A673 (cell line): ENCODE data around the gene PCNX3.

Experiments
- EZH2 ChIP-seq: fragments of 200-600 bp; sonication (generic); IDR thresholded peaks from 2 replicates; pipeline ENCODE4 v1.6.1; 2017; ENCODE audit warnings: borderline replicate concordance, low read depth, mild to moderate bottlenecking, mixed read lengths, antibody characterized with exemption, low read length; ENCODE audit not compliant: poor library complexity, severe bottlenecking
- TF ChIP-seq, protein P1 (sequence below): fragments of 300-800, 200-600 bp; sonication (generic); conservative IDR thresholded peaks from 2 replicates; pipeline ENCODE4 v1.5.1; 2017; ENCODE audit warnings: low read depth, mild to moderate bottlenecking, antibody characterized with exemption, low read length, moderate library complexity, mixed read lengths

DNA sequence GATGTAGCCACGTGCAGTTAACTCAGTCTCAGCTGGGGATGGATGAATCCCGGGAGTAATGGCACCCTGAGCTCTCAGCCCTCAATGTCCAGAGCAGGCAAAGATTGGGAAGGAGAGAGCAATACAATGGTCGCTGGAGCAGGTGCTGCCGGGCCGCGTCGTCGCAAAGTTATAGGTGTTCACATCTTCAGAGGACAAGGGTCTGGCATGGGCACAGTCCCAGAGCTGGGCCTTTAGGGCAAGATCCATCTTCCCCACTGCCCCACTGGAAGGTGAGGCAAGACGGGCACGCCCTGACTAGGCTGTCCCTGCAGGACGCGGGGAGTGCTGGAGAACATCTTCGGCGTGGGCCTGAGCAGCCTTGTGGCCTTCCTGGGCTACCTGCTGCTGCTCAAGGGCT lies 7.6 kb downstream of the PCNX3 start:
- TF ChIP-seq, protein P1, sequence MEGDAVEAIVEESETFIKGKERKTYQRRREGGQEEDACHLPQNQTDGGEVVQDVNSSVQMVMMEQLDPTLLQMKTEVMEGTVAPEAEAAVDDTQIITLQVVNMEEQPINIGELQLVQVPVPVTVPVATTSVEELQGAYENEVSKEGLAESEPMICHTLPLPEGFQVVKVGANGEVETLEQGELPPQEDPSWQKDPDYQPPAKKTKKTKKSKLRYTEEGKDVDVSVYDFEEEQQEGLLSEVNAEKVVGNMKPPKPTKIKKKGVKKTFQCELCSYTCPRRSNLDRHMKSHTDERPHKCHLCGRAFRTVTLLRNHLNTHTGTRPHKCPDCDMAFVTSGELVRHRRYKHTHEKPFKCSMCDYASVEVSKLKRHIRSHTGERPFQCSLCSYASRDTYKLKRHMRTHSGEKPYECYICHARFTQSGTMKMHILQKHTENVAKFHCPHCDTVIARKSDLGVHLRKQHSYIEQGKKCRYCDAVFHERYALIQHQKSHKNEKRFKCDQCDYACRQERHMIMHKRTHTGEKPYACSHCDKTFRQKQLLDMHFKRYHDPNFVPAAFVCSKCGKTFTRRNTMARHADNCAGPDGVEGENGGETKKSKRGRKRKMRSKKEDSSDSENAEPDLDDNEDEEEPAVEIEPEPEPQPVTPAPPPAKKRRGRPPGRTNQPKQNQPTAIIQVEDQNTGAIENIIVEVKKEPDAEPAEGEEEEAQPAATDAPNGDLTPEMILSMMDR = no peak
- no peak for TF ChIP-seq EZH2
